ENCODE results near the gene SEC14L6. TPM values are rescaled to one million over a fixed set of nuclear protein-coding genes. Genes with fewer than 3 reads are reported as not detected.

The SEC14L6 gene
- total RNA-seq, 1 experiment from 2014 or later: 1.1 TPM

GRCh38 chr22:30490399-30490798 is 56.1 kb downstream of the SEC14L6 start:
- no peak overlapping the region for H4K91ac ChIP-seq (ENCODE audit: insufficient read length, low read depth, low read length)
- no peaks in the 10 kb centered on the region for H3K9me3 ChIP-seq (ENCODE audit: control insufficient read depth, low read depth, low read length)
- WGBS (ENCODE audit: extremely low coverage, insufficient read length, low lambda C conversion rate): no CpG with 5 or more reads among the region's 11 CpGs
- no peak overlapping the region for H2BK12ac ChIP-seq (ENCODE audit: insufficient read length, low read depth, low read length)
- no peak overlapping the region for H2AFZ ChIP-seq (ENCODE audit: low read length)
- no peak overlapping the region for H3K4me2 ChIP-seq (ENCODE audit: insufficient read depth, insufficient read length, low read length)
- H3K14ac ChIP-seq (ENCODE audit: insufficient read depth, low read length): no peak overlapping the region; the same call in 1 of the 2 replicates
- Mint-ChIP-seq H3K36me3 (ENCODE audit: insufficient read depth in 1 of 3, low read depth in 3 of 3) (no peaks in the 10 kb centered on the region), H3K4me3 (no peak overlapping the region), H3K27me3 (ENCODE audit: low read depth) (peaks cover 10% of the 10 kb centered on the region), H3K9me3 (no peaks in the 10 kb centered on the region), H3K4me1 (peaks cover 7 to 16% of the 10 kb centered on the region in 2 experiments), H3K27ac (no peak overlapping the region)
- H2BK15ac ChIP-seq (ENCODE audit: low read depth, low read length): no peak overlapping the region
- H3K56ac ChIP-seq (ENCODE audit: insufficient read length, low read depth, low read length): no peak overlapping the region
- H3T11ph ChIP-seq (ENCODE audit: low read length): no peak overlapping the region
- H3K23ac ChIP-seq (ENCODE audit: insufficient read length, low read depth, low read length): no peak overlapping the region
- H3K79me2 ChIP-seq (ENCODE audit: insufficient read depth, low read length): no peaks in the 10 kb centered on the region
- H2BK120ac ChIP-seq (ENCODE audit: low read depth, low read length, poor library complexity, severe bottlenecking): no peak overlapping the region
- H2BK5ac ChIP-seq (ENCODE audit: insufficient read length, low read length): no peak overlapping the region
- no peak overlapping the region for H4K8ac ChIP-seq (replicated peaks; ENCODE audit: insufficient read length, low read depth, low read length)
- no peaks in the 10 kb centered on the region for H3K27me3 ChIP-seq (ENCODE audit: insufficient read depth, low read length)
- no peak overlapping the region for H3K9ac ChIP-seq (ENCODE audit: extremely low read depth, insufficient read length, low read length)
- no peak overlapping the region for H2AK5ac ChIP-seq (ENCODE audit: insufficient read length, low read length)
- no peaks in the 10 kb centered on the region for H3K79me1 ChIP-seq (ENCODE audit: insufficient read depth, low read depth, low read length, poor library complexity, severe bottlenecking)
- no peaks in the 10 kb centered on the region for H3K23me2 ChIP-seq (ENCODE audit: insufficient read length, low read depth, low read length, poor library complexity, severe bottlenecking)
- peak; percentile 45 for DNase-seq
- H3K18ac ChIP-seq (ENCODE audit: insufficient read length, low read depth, low read length): no peak overlapping the region
- H4K20me1 ChIP-seq (ENCODE audit: control insufficient read depth, insufficient read depth, insufficient read length): no peaks in the 10 kb centered on the region
- no peak overlapping the region for H3K4ac ChIP-seq (ENCODE audit: low read depth, low read length)
- H2BK20ac ChIP-seq (ENCODE audit: low read depth, low read length, poor library complexity, severe bottlenecking): no peak overlapping the region
- H4K5ac ChIP-seq (ENCODE audit: insufficient read length, low read depth, low read length): no peak overlapping the region
- TF ChIP-seq, protein P1, sequence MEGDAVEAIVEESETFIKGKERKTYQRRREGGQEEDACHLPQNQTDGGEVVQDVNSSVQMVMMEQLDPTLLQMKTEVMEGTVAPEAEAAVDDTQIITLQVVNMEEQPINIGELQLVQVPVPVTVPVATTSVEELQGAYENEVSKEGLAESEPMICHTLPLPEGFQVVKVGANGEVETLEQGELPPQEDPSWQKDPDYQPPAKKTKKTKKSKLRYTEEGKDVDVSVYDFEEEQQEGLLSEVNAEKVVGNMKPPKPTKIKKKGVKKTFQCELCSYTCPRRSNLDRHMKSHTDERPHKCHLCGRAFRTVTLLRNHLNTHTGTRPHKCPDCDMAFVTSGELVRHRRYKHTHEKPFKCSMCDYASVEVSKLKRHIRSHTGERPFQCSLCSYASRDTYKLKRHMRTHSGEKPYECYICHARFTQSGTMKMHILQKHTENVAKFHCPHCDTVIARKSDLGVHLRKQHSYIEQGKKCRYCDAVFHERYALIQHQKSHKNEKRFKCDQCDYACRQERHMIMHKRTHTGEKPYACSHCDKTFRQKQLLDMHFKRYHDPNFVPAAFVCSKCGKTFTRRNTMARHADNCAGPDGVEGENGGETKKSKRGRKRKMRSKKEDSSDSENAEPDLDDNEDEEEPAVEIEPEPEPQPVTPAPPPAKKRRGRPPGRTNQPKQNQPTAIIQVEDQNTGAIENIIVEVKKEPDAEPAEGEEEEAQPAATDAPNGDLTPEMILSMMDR (conservative IDR thresholded peaks at IDR 0.05): peak; percentile 55
- H3K4me1 ChIP-seq (ENCODE audit: insufficient read depth, low read length): no peaks in the 10 kb centered on the region
- H3K27ac ChIP-seq (ENCODE audit: insufficient read length, low read depth, low read length): no peak overlapping the region
